HG03442 (cell line): ENCODE results near the gene PIK3R1.
A peak's percentile ranks its signal among the peaks of the same experiment; 100 is the strongest.

Experiments used
- ATAC-seq: cut with Tn5 transposase; IDR thresholded peaks from one replicate; pipeline ENCODE4 v1.9.1; 2021; ENCODE audit warnings: mild to moderate bottlenecking, moderate library complexity; ENCODE audit not compliant: unreplicated experiment

The PIK3R1 gene

GRCh38 chr5:68249520-68249919 lies 34.0 kb downstream of the PIK3R1 start:
- no peak for ATAC-seq

- no peak for ATAC-seq
These were observed 35.2 kb downstream of the PIK3R1 start for GRCh38 chr5:68250661-68251298.

GRCh38 chr5:68251386-68251785 lies 35.8 kb downstream of the PIK3R1 start:
- ATAC-seq, result no peak

GRCh38 chr5:68251804-68252522 lies 36.4 kb downstream of the PIK3R1 start:
- no peak for ATAC-seq

- peak; percentile 76 for ATAC-seq
These were observed 37.4 kb downstream of the PIK3R1 start for GRCh38 chr5:68252673-68253623.

- no peak for ATAC-seq
These were observed 38.3 kb downstream of the PIK3R1 start for GRCh38 chr5:68253624-68254585.

GRCh38 chr5:68254810-68255209 lies 39.3 kb downstream of the PIK3R1 start:
- ATAC-seq, result no peak

GRCh38 chr5:68255305-68256120 lies 40.0 kb downstream of the PIK3R1 start:
- no peak for ATAC-seq

- ATAC-seq, result no peak
These were observed 41.7 kb downstream of the PIK3R1 start for GRCh38 chr5:68257210-68257609.

GRCh38 chr5:68258531-68258930 lies 43.0 kb downstream of the PIK3R1 start:
- no peak for ATAC-seq

GRCh38 chr5:68259700-68260099 lies 44.1 kb downstream of the PIK3R1 start:
- ATAC-seq, result no peak

- ATAC-seq, result no peak
These were observed 44.9 kb downstream of the PIK3R1 start for GRCh38 chr5:68260467-68260866.

GRCh38 chr5:68261169-68261568 lies 45.6 kb downstream of the PIK3R1 start:
- ATAC-seq, result no peak

- no peak for ATAC-seq
These were observed 46.1 kb downstream of the PIK3R1 start for GRCh38 chr5:68261569-68262065.

- no peak for ATAC-seq
These were observed 48.7 kb downstream of the PIK3R1 start for GRCh38 chr5:68264024-68264956.

- ATAC-seq, result no peak
These were observed 49.8 kb downstream of the PIK3R1 start for GRCh38 chr5:68265347-68265746.

- no peak for ATAC-seq
These were observed 50.4 kb downstream of the PIK3R1 start for GRCh38 chr5:68265822-68266395.

GRCh38 chr5:68266457-68266856 lies 50.9 kb downstream of the PIK3R1 start:
- no peak for ATAC-seq
